Sigmoid colon (tissue), 7 donors: Measurements from ENCODE around the gene ELFN2. TPM values are rescaled to one million over a fixed set of nuclear protein-coding genes. Genes with fewer than 3 reads are reported as not detected.

Experiments
- DNase-seq: peaks from one replicate; pipeline ENCODE4 v3.0.0-alpha.2; 2019
- H3K27ac ChIP-seq, 4 donors: fragments of 200-600 bp; sonication (generic); one replicate each; pipeline ENCODE4 v1.5.1; 2016 to 2019; ENCODE audit warnings: mild to moderate bottlenecking in 1 of 4
- H3K27me3 ChIP-seq, 3 donors: fragments of 200-600 bp; sonication (generic); one replicate each; pipeline ENCODE4 v1.5.1; 2019; ENCODE audit warnings: mild to moderate bottlenecking in 1 of 3
- H3K36me3 ChIP-seq, 4 donors: fragments of 200-600 bp; sonication (generic); one replicate each; pipeline ENCODE4 v1.5.1; 2016 to 2019
- H3K4me1 ChIP-seq, 4 donors: fragments of 200-600 bp; sonication (generic); one replicate each; pipeline ENCODE4 v1.5.1; 2017 to 2019
- H3K4me3 ChIP-seq, 4 donors: fragments of 200-600 bp; sonication (generic); one replicate each; pipeline ENCODE4 v1.5.1; 2017 to 2019; ENCODE audit warnings: mild to moderate bottlenecking in 2 of 4, moderate library complexity in 1 of 4
- H3K9me3 ChIP-seq, 4 donors: fragments of 200-600 bp in 3 of 4; sonication (generic) in 3 of 4; one replicate each; pipeline versions ENCODE4 v1.5.1 to v1.6.1; 2013 to 2019
- EP300 ChIP-seq, 4 donors: sonication (generic); formaldehyde crosslinking; IDR thresholded peaks; one replicate each; pipeline ENCODE4 v1.6.1; 2017; ENCODE audit warnings: antibody characterized with exemption in 4 of 4
- POLR2A ChIP-seq, 2 donors: fragments of 450-650 bp; IDR thresholded peaks; one replicate each; pipeline ENCODE4 v1.6.1; 2016; ENCODE audit warnings: antibody characterized with exemption in 2 of 2, mild to moderate bottlenecking in 2 of 2, moderate library complexity in 2 of 2
- POLR2AphosphoS5 ChIP-seq, 4 donors: sonication (generic); formaldehyde crosslinking; IDR thresholded peaks; one replicate each; pipeline ENCODE4 v1.6.1; 2017; ENCODE audit warnings: antibody characterized with exemption in 4 of 4
- WGBS, 2 donors: extraction: QIAGEN DNeasy Blood & Tissue Kit; methylation state at CpG; one replicate each; pipeline ENCODE4 v1.1.7; 2013; 5-methylcytosine and 5-hydroxymethylcytosine counted together
- intact Hi-C: fragments of 100-400 bp; cut with DNase I; formaldehyde crosslinking; loops from one replicate; pipeline ENCODE4 v1.15.1; 2023
- polyA plus RNA-seq, 3 donors: library from polyadenylated mRNA; stranded (reverse); fragments of 200-250 nt; gene quantifications; one replicate each; pipeline ENCODE4 v1.2.3, GENCODE V29; 2013
- total RNA-seq, 4 donors: library from RNA; depleted of rRNA; stranded (reverse); fragments of >200 nt; gene quantifications; one replicate each; pipeline ENCODE4 v1.1.0, GENCODE V29; 2016
- TF ChIP-seq, protein P1 (sequence below), 4 experiments: fragments of 450-650 bp in 3 of 4; fragments of 200-600 bp in 1 of 4; IDR thresholded peaks; one replicate each; pipeline ENCODE4 v1.5.1; 2016 to 2019; ENCODE audit warnings: antibody characterized with exemption in 4 of 4, mild to moderate bottlenecking in 3 of 4, moderate library complexity in 2 of 4
- donor health status: healthy with polysubstance abuse.
- donor health status: Bipolar disorder and iron deficiency.
- donor health status: healthy.

Gene ELFN2
- total and polyA plus RNA-seq, 7 donors = under 0.01 to 0.55 (median 0.15) TPM; not detected in 3

DNA sequence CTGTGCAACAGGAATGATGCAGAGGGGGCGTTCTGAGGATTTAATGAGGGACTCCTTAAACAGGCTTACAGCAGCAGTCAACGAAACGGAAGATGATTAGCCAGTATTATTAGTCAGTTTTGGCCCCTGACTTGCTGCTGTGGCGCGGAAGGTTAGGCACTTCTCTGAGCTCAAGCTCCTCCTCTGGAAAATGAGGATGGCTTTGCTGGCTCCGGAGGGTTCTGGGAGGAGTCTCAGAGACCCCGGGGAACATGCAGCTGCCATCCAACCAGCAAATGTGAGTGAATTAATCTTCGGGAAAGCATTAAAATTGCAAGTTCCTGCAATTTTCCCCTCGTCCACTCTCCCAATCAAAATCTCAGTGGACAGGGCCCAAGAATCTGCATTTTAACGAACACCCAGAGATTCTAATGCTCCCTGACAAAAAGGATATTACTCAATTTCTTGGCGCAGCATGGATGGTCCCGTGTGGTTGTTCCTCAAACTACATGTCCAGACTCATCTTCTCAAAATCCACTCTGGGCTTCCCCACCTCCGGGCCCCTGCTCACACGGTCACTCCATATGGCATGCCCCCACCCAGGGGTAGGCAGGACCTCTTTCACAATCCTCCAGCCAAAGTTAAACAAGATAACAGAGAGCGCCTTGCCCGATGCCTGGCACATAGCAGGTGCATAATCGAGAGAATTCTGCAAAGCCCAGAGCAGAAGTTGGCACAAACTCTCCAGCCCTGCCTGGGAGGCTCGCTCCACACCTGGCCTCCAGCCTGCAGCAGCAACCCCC lies 6.4 kb downstream of the ELFN2 start:
- intact Hi-C loops = no loop called here
- TF ChIP-seq POLR2AphosphoS5 (IDR thresholded peaks at IDR 0.05) (no peak), EP300 (IDR thresholded peaks at IDR 0.05) (no peak), POLR2A (IDR thresholded peaks at IDR 0.05) (no peak)
- TF ChIP-seq, protein P1, sequence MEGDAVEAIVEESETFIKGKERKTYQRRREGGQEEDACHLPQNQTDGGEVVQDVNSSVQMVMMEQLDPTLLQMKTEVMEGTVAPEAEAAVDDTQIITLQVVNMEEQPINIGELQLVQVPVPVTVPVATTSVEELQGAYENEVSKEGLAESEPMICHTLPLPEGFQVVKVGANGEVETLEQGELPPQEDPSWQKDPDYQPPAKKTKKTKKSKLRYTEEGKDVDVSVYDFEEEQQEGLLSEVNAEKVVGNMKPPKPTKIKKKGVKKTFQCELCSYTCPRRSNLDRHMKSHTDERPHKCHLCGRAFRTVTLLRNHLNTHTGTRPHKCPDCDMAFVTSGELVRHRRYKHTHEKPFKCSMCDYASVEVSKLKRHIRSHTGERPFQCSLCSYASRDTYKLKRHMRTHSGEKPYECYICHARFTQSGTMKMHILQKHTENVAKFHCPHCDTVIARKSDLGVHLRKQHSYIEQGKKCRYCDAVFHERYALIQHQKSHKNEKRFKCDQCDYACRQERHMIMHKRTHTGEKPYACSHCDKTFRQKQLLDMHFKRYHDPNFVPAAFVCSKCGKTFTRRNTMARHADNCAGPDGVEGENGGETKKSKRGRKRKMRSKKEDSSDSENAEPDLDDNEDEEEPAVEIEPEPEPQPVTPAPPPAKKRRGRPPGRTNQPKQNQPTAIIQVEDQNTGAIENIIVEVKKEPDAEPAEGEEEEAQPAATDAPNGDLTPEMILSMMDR (IDR thresholded peaks at IDR 0.05) = no peak
- peaks cover 13 to 78% (median 44%) of the 10 kb centered on the region in 3 donors for H3K27me3 ChIP-seq

DNA sequence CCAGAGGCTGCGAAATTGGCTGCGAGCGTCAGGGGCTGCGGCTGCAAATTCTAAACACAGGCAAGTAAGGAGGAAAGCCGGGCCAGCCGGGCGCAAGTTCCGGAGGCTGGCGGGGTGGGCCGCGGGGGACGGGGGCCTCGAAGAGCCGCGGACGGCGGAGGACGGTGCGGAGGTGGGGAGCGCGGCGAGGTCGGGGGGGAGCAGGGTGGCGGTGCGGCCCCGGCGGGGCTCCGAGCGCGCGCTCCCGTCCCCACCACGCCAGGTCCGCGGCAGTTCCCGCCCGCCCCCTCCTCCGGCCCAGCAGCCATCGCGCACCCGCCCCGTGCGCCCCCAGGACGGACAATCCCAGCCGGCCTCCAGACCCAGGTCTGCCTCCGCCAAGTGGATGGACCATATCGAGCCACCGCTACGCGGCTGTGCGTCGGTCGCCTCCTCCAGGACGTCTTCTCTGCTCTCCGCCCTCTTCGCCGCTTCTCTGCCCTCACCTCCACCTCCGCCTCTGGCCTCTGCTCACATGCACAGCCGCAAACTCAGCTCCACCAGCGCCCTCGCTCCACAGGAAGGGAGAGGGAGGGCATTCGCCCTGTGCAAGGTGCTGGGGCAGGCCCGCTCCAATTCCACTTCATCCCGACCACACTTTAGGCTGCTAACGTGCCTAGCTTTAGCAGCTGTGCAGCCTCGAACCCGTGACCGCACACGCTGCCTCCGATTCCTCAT lies 7.2 kb downstream of the ELFN2 start:
- no peaks in the 10 kb centered on the region for H3K9me3 ChIP-seq
- no peak for DNase-seq
- H3K27me3 ChIP-seq = peaks cover 13 to 78% (median 38%) of the 10 kb centered on the region in 3 donors
- 1 to 3% methylated on average over 70 of the region's 70 CpGs for WGBS, 2 donors
- H3K36me3 ChIP-seq = no peaks in the 10 kb centered on the region
- TF ChIP-seq POLR2AphosphoS5 (IDR thresholded peaks at IDR 0.05) (no peak), POLR2A (IDR thresholded peaks at IDR 0.05) (no peak), EP300 (IDR thresholded peaks at IDR 0.05) (no peak)
- TF ChIP-seq, protein P1 (IDR thresholded peaks at IDR 0.05) = no peak
- H3K27ac ChIP-seq = no peak overlapping the region
- peak overlapping the region in 2 of 4 donors; percentile 10 to 27 for H3K4me3 ChIP-seq
- peaks cover 0 to 14% (median 10%) of the 10 kb centered on the region in 4 donors for H3K4me1 ChIP-seq
- intact Hi-C loops = no loop called here

More for the DNA sequence above, 6.4 kb downstream of the ELFN2 start:
- Histone ChIP-seq H3K36me3 (no peaks in the 10 kb centered on the region), H3K4me1 (peaks cover 0 to 14% (median 10%) of the 10 kb centered on the region in 4 donors), H3K27ac (no peak overlapping the region), H3K4me3 (no peak overlapping the region), H3K9me3 (no peaks in the 10 kb centered on the region)
- DNase-seq = no peak
- 34 to 48% methylated on average over 18 of the region's 18 CpGs for WGBS, 2 donors

- TF ChIP-seq, protein P1 (IDR thresholded peaks at IDR 0.05) = no peak
- TF ChIP-seq POLR2AphosphoS5 (IDR thresholded peaks at IDR 0.05) (no peak), EP300 (IDR thresholded peaks at IDR 0.05) (no peak), POLR2A (IDR thresholded peaks at IDR 0.05) (no peak)
- no peaks in the 10 kb centered on the region for H3K36me3 ChIP-seq
- H3K27me3 ChIP-seq = peaks cover 13 to 79% (median 38%) of the 10 kb centered on the region in 3 donors
- H3K4me3 ChIP-seq = peak overlapping the region in 2 of 4 donors; percentile 10 to 27
- H3K27ac ChIP-seq = no peak overlapping the region
- intact Hi-C loops = no loop called here
- 6 to 21% methylated on average over 43 of the region's 43 CpGs for WGBS, 2 donors
- H3K4me1 ChIP-seq = peaks cover 0 to 14% (median 10%) of the 10 kb centered on the region in 4 donors
- no peak for DNase-seq
- no peaks in the 10 kb centered on the region for H3K9me3 ChIP-seq
These were observed 7.8 kb downstream of the ELFN2 start for GRCh38 chr22:37419370-37419968.

- intact Hi-C loops = no loop called here
- H3K27me3 ChIP-seq = peaks cover 13 to 78% (median 38%) of the 10 kb centered on the region in 3 donors
- WGBS, 2 donors = 16 to 63% methylated on average over 28 of the region's 28 CpGs
- TF ChIP-seq EP300 (IDR thresholded peaks at IDR 0.05) (no peak), POLR2A (IDR thresholded peaks at IDR 0.05) (no peak), POLR2AphosphoS5 (IDR thresholded peaks at IDR 0.05) (no peak)
- TF ChIP-seq, protein P1 (IDR thresholded peaks at IDR 0.05) = no peak
- no peaks in the 10 kb centered on the region for H3K36me3 ChIP-seq
- H3K4me3 ChIP-seq = no peak overlapping the region
- H3K9me3 ChIP-seq = no peaks in the 10 kb centered on the region
- DNase-seq = no peak
- peaks cover 0 to 14% (median 10%) of the 10 kb centered on the region in 4 donors for H3K4me1 ChIP-seq
- H3K27ac ChIP-seq = no peak overlapping the region
These were observed 8.5 kb downstream of the ELFN2 start for GRCh38 chr22:37418627-37419369.
